Measurements from ENCODE around the gene ABCC8. TPM values are rescaled to one million over a fixed set of nuclear protein-coding genes. Genes with fewer than 3 reads are reported as not detected.

ABCC8 gene
- total RNA-seq, 2 experiments from 2014 or later = not detected

DNA sequence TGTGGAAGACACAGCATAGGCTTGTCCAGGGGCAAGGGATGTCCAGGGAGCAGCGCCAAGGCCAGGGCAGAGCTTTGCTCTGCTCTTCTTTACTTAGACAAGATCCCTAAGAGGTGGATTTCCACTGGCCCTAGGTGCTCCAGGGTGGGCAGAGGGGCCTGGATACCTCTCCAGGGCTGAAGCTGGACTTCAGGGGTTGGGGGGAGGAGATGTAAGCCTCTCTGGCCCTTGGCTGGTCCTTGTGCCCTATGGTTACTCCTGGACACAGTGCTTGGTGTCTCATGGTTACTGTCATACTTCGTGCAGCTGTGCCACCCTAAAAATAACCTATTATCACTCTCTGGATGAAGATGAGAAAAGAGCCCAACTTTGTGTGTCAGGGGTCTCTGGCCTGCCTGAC is 75.3 kb downstream of the ABCC8 start:
- Mint-ChIP-seq H3K27ac (no peak overlapping the region), H3K27me3 (peaks cover 3% of the 10 kb centered on the region), H3K9me3 (no peaks in the 10 kb centered on the region), H3K4me1 (peaks cover 8% of the 10 kb centered on the region), H3K4me3 (no peak overlapping the region), H3K36me3 (ENCODE audit: low read depth) (no peaks in the 10 kb centered on the region)
- DNase-seq = no peak
- ChIA-PET CTCF (interaction anchor here (0.6 to 1.3 kb wide), 2 partner anchors 13 to 17 kb away, joined by 4 to 5 read pairs; partner anchors contain the start of gene KCNJ11), POLR2A (no interaction called here)

GRCh38 chr11:17400048-17400775 is 76.4 kb downstream of the ABCC8 start:
- DNase-seq = no peak
- Mint-ChIP-seq H3K4me1 (peaks cover 1% of the 10 kb centered on the region), H3K36me3 (ENCODE audit: low read depth) (no peaks in the 10 kb centered on the region), H3K27ac (no peak overlapping the region), H3K4me3 (no peak overlapping the region), H3K27me3 (peaks cover 3% of the 10 kb centered on the region), H3K9me3 (no peaks in the 10 kb centered on the region)
- CTCF ChIA-PET = interaction anchor here (0.6 to 1.3 kb wide), 2 partner anchors 12 to 107 kb away, joined by 4 to 5 read pairs; partner anchors contain the start of gene KCNJ11
- POLR2A ChIA-PET = no interaction called here

DNA sequence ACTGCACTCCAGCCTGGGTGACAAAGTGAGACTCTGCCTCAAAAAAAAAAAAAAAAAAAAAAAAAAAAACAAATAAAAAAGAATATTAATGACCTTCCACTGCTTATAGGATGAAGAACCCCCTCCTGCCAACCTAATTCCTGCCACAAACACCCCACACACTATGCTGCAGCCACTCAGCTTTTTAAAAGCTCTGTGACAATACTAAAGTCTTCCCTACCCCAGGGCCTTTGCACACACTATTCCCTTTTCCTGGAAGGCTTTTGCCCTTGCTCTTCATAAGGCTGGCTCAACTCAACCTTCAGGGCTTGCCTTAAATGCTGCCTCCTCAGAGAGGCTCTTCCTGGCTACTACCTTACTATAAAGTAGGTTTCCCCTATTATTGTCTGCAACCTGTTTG is 77.4 kb downstream of the ABCC8 start:
- Mint-ChIP-seq H3K4me1 (no peaks in the 10 kb centered on the region), H3K36me3 (ENCODE audit: low read depth) (no peaks in the 10 kb centered on the region), H3K27ac (no peak overlapping the region), H3K27me3 (peaks cover 3% of the 10 kb centered on the region), H3K4me3 (no peak overlapping the region), H3K9me3 (no peaks in the 10 kb centered on the region)
- CTCF ChIA-PET = interaction anchor here (0.7 to 1.2 kb wide), 3 partner anchors 10 to 19 kb away, joined by 4 to 6 read pairs (median 4); no protein-coding TSS in a partner anchor
- DNase-seq = no peak
- POLR2A ChIA-PET = no interaction called here

DNA sequence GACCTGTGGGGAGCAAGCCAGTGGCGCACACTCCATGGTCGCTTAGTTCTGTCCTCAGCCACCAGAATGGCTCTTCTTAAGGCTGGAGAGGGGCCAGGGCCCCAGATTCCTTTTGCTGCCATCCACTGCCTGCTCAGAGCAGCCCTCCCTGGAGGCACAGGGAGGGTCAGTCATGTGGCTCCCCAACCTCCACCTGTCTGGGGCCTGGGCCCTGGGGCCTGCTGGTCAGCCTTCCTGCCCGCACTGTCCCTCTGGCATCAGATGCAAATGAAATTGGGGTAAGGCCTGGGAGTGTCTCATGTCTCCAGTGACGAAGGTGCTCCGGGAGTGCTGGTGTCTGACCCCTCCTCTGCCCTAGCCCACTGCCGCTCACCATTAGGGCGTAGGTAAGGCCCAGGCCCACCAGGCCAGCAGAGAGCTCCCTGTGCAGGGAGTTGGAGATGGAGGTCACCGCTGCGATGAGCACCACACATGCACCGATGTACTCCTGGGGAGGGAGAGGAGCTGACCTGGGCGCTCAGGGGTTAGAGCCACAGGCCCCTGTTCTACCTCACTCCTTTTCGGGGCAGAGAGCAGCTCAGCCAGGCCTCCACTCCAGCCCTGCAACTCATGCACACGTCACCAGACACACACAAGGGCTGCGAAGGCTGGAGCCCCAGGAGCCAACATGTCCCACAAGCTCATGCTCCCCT is 79.2 kb downstream of the ABCC8 start:
- Mint-ChIP-seq H3K9me3 (no peaks in the 10 kb centered on the region), H3K36me3 (ENCODE audit: low read depth) (no peaks in the 10 kb centered on the region), H3K4me3 (no peak overlapping the region), H3K4me1 (no peaks in the 10 kb centered on the region), H3K27ac (no peak overlapping the region), H3K27me3 (peaks cover 3% of the 10 kb centered on the region)
- ChIA-PET CTCF (interaction anchor here (0.7 kb wide), 1 partner anchor 13 kb away, joined by 4 read pairs; no protein-coding TSS in a partner anchor), POLR2A (no interaction called here)
- DNase-seq = no peak

DNA sequence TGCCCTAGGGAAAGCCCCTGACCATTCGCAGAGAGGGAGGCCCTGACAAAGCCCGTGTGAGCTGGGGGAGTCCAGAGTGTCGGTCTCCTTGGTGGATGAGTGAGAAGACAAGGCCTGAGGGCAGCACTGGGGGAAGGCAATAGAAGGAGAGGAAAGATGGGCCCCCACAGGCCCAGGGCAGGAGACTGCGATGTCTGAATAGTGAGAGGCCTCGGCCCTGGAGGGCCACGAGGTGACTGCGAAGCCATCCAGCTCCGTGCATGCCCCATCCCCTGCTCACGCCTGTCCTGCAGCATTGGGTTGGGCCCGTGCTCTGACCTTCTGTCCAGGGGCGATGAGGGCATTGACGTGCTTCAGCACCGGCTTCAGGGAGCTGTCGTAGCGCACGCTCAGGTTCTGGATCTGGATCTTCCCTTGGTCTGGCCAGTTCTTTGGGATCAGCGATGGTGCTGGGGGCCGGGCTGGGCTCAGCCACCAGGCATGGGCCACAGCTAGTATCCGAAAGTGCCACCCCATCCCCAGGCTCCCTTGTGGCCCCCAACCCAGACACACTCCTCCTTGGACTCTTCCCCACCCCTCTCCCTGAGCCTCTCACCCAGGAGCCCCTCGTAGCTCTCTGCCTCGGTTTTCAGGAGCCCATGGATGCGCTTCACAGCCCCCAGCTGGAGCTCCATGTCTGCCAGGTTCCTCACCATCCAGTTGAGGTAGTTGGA is 79.9 kb downstream of the ABCC8 start:
- ChIA-PET CTCF (no interaction called here), POLR2A (no interaction called here)
- Mint-ChIP-seq H3K36me3 (ENCODE audit: low read depth) (no peaks in the 10 kb centered on the region), H3K27me3 (peaks cover 3% of the 10 kb centered on the region), H3K4me3 (no peak overlapping the region), H3K4me1 (no peaks in the 10 kb centered on the region), H3K27ac (no peak overlapping the region), H3K9me3 (no peaks in the 10 kb centered on the region)
- no peak for DNase-seq

DNA sequence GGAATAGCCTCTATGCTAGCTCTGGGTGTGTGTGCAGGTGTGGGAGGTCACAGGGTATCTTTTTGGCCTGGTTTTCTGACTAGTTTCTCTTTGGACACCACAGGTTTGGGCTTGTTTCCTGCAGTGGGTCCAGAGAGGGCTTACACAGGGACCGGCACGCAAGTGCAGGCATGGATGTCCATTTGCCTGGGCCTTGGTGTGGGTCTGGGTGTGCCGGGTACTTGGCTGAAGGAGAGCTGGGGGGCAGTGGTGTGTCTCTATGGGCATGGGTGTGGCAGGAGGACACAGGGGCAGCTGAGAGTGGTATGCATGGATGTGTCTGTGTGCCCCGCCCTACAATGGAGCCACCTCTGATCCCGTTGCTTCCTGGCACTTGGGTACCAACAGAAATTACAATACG is 80.7 kb downstream of the ABCC8 start:
- Mint-ChIP-seq H3K36me3 (ENCODE audit: low read depth) (no peaks in the 10 kb centered on the region), H3K27ac (no peak overlapping the region), H3K9me3 (no peaks in the 10 kb centered on the region), H3K27me3 (peaks cover 8% of the 10 kb centered on the region), H3K4me1 (peaks cover 1% of the 10 kb centered on the region), H3K4me3 (no peak overlapping the region)
- ChIA-PET POLR2A (no interaction called here), CTCF (no interaction called here)
- DNase-seq = no peak

DNA sequence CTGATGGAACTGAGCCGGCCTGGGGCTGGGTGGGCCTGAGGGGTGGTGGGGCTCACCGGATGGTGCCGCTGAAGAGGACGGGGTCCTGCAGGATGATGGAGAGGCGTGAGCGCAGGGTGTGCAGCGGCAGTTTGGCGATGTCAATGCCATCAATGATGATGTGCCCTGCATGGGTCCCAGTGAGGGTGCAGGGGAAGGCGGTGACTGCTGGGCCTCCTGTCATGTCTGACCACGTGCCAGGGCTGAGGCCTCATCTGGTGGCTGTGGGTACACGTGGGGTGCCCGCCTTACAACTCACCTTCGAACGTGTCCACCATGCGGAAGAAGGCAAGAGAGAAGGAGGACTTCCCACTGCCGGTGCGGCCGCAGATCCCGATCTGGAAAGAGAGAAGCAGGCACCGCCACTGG is 81.1 kb downstream of the ABCC8 start:
- Mint-ChIP-seq H3K27me3 (peaks cover 10% of the 10 kb centered on the region), H3K4me1 (peaks cover 2% of the 10 kb centered on the region), H3K4me3 (no peak overlapping the region), H3K36me3 (ENCODE audit: low read depth) (no peaks in the 10 kb centered on the region), H3K9me3 (no peaks in the 10 kb centered on the region), H3K27ac (no peak overlapping the region)
- CTCF ChIA-PET = no interaction called here
- POLR2A ChIA-PET = no interaction called here
- DNase-seq = no peak

- Mint-ChIP-seq H3K4me3 (no peak overlapping the region), H3K27ac (no peak overlapping the region)
Measured at GRCh38 chr11:17394743-17395390, 81.8 kb downstream of the ABCC8 start.

GRCh38 chr11:17393472-17393871 is 83.2 kb downstream of the ABCC8 start:
- POLR2A ChIA-PET = no interaction called here
- no peaks in the 10 kb centered on the region for H3K9me3 Mint-ChIP-seq
- peaks cover 14% of the 10 kb centered on the region for H3K27me3 Mint-ChIP-seq
- peaks cover 11% of the 10 kb centered on the region for H3K4me1 Mint-ChIP-seq
- CTCF ChIA-PET = interaction anchor here (0.6 kb wide), 1 partner anchor 165 kb away, joined by 3 read pairs; no protein-coding TSS in a partner anchor
- H3K4me3 Mint-ChIP-seq = no peak overlapping the region
- H3K36me3 Mint-ChIP-seq (ENCODE audit: low read depth) = no peaks in the 10 kb centered on the region
- DNase-seq = no peak
- H3K27ac Mint-ChIP-seq = no peak overlapping the region

More at GRCh38 chr11:17394743-17395390, 81.8 kb downstream of the ABCC8 start:
- Mint-ChIP-seq H3K27me3 (peaks cover 17% of the 10 kb centered on the region), H3K36me3 (ENCODE audit: low read depth) (no peaks in the 10 kb centered on the region), H3K9me3 (no peaks in the 10 kb centered on the region), H3K4me1 (peaks cover 7% of the 10 kb centered on the region)
- CTCF ChIA-PET = no interaction called here
- DNase-seq = no peak
- POLR2A ChIA-PET = no interaction called here

GRCh38 chr11:17392872-17393271 is 83.8 kb downstream of the ABCC8 start:
- no peaks in the 10 kb centered on the region for H3K9me3 Mint-ChIP-seq
- ChIA-PET CTCF (no interaction called here), POLR2A (no interaction called here)
- H3K27me3 Mint-ChIP-seq = peaks cover 15% of the 10 kb centered on the region
- H3K4me3 Mint-ChIP-seq = no peak overlapping the region
- H3K36me3 Mint-ChIP-seq (ENCODE audit: low read depth) = no peaks in the 10 kb centered on the region
- H3K27ac Mint-ChIP-seq = no peak overlapping the region
- H3K4me1 Mint-ChIP-seq = peaks cover 12% of the 10 kb centered on the region
- DNase-seq = no peak

DNA sequence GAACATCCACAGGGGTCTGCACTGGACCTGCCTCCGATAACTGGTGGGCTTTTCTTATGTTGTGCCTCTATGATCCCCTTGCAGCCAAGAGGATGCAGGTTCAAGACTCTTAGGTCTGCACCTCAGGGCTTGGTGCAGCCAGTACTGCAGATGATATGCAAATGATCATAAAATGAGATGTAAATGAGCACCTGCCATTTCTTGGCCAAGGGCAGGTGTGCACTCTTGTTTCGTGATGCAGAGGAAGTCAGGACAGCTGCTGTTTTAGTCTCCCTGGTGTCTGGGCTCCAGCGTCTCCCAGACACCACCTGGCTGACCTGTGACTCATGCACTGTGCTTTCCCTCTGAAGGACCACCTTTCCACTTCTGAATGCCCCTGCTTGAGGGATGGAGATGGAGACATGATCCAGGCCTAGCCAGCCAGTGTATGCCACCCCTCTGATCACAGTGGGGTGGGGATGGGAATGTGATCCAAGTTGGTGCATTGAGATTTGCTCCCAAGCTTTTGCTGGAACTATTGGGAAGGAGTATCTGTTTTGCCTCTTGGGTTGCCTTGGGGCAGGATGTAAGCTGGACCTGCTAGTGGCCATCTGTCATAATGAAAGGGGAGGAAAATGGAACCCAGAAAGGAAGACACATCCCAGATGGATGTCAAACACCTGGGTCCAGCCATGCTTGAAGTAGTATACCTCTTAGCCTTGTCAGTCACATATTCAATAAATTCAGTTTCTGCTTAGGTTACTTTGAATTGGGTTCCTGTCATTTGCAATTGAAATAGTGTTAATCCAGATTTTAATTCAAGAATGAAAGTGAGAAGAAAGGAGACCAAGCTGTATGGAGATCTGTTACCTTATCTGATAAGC is 84.9 kb downstream of the ABCC8 start:
- H3K9me3 Mint-ChIP-seq = no peaks in the 10 kb centered on the region
- H3K27ac Mint-ChIP-seq = no peak overlapping the region
- H3K4me1 Mint-ChIP-seq = peaks cover 12% of the 10 kb centered on the region
- POLR2A ChIA-PET = no interaction called here
- peaks cover 18% of the 10 kb centered on the region for H3K27me3 Mint-ChIP-seq
- CTCF ChIA-PET = no interaction called here
- H3K36me3 Mint-ChIP-seq (ENCODE audit: low read depth) = no peaks in the 10 kb centered on the region
- H3K4me3 Mint-ChIP-seq = no peak overlapping the region
- no peak for DNase-seq

GRCh38 chr11:17389957-17390649 is 86.5 kb downstream of the ABCC8 start:
- Mint-ChIP-seq H3K36me3 (ENCODE audit: low read depth) (no peaks in the 10 kb centered on the region), H3K4me3 (peak overlapping the region; percentile 56), H3K27me3 (peaks cover 19% of the 10 kb centered on the region), H3K27ac (no peak overlapping the region), H3K4me1 (peaks cover 12% of the 10 kb centered on the region), H3K9me3 (no peaks in the 10 kb centered on the region)
- POLR2A ChIA-PET = interaction anchor here (1.3 kb wide), 1 partner anchor 13 kb away, joined by 3 read pairs; no protein-coding TSS in a partner anchor
- CTCF ChIA-PET = interaction anchor here (0.7 to 2.3 kb wide), 8 partner anchors 10 to 168 kb away, joined by 3 to 10 read pairs (median 6); no protein-coding TSS in a partner anchor
- DNase-seq = no peak
